Measurements from ENCODE around the gene METTL27.
"Not testable (repeated sequence)": the region's sequence is repeated elsewhere in the genome, so short reads cannot be mapped to it uniquely, and the experiment has no call there.

The METTL27 gene

DNA sequence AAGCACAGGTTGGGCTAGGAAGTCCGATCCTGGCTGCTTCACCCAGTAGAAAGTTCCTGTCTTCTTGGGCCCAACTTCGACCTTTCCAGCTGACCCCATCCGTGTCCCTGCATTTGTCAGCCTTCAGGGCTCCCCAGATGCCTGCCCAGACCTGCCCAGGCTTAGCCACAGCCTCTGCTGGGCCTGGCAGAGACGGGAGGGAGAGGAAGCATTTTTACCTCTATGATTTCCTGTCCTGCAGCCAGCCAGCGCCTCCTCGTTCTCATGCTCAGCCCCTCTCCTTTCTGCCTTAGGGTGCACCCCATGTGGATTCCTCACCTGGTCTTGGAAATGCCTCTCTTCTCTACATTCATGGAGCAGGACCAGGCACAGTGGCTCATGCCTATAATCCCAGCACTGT lies 3.7 kb downstream of the METTL27 start:
- DNase-seq (ENCODE audit: low read depth), result no peak

DNA sequence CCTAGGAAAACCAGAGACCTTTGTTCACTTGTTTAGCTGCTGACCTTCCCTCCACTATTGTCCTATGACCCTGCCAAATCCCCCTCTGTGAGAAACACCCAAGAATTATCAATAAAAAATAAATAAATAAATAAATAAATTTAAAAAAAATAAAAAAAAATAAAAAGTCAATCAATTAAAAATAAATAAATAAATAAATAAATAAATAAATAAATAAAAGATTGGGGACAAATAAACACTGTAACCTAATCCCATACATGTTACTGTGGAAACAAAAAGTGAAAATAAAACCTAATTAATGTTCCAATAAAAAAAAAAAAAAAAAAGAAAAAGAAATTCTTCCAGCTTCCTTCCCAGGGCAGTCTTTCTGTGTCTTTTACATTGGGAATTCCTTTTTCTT lies 5.1 kb downstream of the METTL27 start:
- DNase-seq (ENCODE audit: low read depth), result not testable (repeated sequence)

DNA sequence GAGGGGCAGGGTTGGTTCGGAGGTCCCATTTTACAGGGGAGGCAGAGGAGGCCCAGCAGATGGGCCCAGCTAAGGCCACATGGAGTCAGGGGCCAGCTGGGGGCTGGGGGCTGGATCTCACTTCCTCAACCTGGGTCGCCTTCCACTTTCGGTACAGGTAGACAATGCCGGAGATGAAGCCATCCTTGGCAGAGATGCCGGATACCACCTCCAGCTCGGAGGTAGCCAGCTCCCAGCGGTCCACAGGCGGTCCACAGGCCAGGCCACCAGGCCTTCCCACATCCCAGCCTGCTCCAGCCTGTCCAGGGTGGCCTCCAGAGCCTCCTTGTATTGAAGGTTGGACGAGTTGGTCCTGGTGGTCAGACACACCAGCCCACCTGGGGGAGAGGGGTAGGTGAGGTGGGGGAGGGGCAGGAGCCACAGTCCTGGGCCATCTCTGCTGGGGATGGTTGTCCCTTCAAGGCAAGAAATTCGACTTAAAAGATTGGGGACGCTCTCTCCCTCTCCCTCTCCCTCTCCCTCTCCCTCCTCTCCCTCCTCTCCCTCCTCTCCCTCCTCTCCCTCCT lies 7.6 kb downstream of the METTL27 start:
- no peak for DNase-seq (ENCODE audit: low read depth)

DNA sequence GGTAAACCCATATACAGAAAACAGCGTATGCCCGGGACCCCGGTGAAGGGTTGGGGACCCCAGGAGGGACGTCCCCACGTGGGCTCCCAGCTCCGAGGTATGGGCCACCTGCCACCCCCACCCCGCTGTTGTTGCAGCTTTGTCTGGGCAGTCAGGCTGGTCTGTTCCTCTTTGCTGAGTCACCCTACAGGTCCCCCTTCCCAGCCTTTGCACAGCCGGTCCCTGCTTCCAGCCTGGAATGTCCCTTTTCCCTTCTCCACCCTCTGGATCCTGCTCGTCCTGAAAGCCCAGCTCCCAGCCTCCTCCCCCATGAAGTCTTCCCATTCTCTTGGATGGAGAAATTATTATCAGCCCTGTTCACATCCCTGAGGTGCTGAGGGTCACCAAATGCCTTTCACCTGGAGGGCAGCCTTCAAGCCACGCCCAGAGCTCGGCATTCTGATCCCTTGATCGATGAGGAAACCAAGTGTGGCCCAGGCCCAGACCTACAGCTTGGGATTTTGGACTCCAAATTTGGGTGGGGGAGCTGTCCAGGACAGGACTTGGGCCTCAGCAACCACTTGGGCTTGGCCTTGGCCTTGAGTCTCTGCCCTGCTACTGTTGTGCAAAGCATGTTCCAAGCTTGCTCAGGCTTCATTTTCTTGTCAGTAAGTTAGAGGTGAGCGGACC lies 8.9 kb downstream of the METTL27 start:
- DNase-seq (ENCODE audit: low read depth), result no peak

DNA sequence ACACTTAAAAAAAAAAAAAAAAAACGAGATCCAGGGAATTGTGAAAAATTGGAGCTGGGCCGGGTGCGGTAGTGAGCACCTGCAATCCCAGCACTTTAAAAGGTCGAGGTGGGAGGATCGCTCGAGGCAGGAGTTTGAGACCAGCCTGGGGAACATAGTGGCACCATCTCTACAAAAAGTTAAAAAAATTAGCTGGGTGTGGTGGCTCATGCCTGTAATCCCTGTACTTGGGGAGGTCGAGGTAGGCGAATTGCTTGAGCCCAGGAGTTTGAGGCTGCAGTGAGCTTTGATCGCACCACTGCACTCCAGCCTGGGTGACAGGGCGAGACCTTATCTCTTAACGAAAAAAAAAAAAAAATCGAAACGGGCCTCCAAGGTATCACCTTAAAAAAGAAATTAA lies 9.5 kb downstream of the METTL27 start:
- DNase-seq (ENCODE audit: low read depth), result no peak

DNA sequence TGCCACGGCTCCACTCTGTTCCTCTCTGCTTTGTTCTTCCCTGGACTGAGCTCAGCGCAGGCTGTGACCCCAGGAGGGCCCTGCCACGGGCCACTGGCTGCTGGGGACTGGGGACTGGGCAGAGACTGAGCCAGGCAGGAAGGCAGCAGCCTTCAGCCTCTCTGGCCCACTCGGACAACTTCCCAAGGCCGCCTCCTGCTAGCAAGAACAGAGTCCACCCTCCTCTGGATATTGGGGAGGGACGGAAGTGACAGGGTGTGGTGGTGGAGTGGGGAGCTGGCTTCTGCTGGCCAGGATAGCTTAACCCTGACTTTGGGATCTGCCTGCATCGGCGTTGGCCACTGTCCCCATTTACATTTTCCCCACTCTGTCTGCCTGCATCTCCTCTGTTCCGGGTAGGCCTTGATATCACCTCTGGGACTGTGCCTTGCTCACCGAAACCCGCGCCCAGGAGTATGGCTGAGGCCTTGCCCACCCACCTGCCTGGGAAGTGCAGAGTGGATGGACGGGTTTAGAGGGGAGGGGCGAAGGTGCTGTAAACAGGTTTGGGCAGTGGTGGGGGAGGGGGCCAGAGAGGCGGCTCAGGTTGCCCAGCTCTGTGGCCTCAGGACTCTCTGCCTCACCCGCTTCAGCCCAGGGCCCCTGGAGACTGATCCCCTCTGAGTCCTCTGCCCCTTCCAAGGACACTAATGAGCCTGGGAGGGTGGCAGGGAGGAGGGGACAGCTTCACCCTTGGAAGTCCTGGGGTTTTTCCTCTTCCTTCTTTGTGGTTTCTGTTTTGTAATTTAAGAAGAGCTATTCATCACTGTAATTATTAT lies 10.3 kb downstream of the METTL27 start:
- DNase-seq (ENCODE audit: low read depth), result no peak

DNA sequence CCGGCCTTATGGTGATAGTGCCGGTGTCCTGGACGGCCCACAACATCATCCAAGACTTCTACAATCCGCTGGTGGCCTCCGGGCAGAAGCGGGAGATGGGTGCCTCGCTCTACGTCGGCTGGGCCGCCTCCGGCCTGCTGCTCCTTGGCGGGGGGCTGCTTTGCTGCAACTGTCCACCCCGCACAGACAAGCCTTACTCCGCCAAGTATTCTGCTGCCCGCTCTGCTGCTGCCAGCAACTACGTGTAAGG lies 10.8 kb downstream of the METTL27 start:
- DNase-seq (ENCODE audit: low read depth), result no peak

DNA sequence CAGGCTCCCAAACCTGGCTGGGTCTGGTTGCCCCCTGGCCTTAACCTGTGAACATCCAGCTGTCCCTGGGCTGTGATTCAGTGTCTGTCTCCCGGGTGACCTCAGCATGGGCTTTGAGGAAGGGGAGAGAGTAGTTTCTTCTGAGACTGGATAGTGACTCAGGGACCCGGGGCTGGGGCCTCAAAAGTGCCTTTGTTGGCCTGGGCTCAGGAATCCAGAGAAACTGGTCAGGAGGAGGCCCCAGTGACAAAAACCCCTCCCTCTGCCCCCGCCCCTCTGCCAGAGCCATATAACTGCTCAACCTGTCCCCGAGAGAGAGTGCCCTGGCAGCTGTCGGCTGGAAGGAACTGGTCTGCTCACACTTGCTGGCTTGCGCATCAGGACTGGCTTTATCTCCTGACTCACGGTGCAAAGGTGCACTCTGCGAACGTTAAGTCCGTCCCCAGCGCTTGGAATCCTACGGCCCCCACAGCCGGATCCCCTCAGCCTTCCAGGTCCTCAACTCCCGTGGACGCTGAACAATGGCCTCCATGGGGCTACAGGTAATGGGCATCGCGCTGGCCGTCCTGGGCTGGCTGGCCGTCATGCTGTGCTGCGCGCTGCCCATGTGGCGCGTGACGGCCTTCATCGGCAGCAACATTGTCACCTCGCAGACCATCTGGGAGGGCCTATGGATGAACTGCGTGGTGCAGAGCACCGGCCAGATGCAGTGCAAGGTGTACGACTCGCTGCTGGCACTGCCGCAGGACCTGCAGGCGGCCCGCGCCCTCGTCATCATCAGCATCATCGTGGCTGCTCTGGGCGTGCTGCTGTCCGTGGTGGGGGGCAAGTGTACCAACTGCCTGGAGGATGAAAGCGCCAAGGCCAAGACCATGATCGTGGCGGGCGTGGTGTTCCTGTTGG lies 11.4 kb downstream of the METTL27 start, which contains the start of gene CLDN4:
Gene CLDN4, plus strand, starts transcription at position 316 of the 903 bp plus-strand sequence. Its CDS starts 206 bp downstream, at position 522.
- no peak for DNase-seq (ENCODE audit: low read depth)

DNA sequence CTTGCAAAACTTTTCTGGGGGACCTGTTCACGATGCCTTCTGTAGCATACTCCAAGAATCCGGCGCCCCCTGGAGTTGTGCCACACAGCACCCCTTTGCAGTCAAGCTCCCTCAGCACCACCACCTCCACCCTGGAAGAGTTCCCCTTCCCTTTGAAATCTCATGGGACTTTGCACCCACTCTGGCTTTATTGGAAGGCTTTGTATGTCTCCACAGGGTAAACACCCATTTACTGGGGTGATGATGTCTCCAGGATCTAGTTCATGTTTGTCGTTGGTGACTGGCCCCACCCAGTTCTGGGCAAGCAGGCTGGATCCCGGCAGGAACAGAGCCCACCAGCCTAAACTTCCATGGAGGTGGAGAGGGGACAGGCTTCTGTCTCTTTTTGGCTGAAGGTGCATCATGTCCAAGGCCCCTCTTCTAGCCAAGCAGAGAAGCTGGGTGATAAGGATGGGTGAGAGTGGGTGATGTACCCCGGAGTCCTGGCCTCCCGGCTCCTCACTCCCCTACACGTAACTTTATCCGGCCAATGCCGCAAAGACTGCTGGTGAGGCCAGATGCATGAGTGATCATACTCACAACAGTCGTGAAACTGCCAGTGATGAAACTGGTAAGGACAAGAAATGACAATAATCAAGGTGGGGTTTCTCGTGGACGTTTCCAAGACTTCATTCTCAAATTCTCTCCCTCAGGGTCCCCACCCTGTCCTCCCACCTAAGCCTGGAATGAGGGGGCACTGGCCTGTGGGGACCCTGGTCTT lies 12.2 kb downstream of the METTL27 start:
- DNase-seq (ENCODE audit: low read depth), result no peak

DNA sequence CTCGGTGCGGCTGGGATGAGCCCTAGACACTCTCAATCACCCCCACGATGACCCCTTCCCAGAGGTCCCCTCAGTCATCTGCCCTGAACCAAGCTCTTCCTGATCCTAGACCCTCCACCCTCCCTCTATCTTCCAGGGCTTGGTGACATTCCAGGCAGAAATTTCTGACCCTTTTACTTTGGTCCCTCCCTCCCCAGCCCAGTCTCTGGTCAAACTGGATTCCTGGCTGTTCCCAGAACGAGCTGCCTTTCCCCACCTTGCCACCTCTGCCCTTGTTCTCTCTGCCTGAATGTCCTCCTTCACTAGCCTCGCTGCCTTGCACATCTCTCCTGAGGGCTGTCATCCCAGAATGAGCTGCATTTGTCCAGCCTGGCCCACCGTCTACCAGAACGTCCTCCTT lies 12.8 kb downstream of the METTL27 start:
- no peak for DNase-seq (ENCODE audit: low read depth)

DNA sequence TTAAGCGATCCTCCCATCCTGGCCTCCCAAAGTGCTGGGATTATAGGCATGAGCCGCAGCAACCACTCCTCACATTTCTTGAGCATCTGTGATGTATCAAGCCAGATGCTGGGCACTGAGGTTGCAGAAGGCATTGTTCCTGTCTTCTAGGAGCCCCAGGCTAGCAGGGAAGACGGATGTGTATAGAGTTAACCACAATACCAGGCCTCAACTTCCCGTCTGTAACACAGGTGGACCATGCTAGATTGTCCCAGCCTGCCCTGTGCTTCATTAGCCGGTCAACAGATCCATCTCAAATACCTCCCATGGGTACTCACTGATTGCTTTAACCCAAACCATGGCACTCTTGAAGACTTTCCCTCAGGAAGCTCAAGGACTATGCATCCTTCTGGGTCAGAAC lies 13.3 kb downstream of the METTL27 start:
- DNase-seq (ENCODE audit: low read depth), result no peak

DNA sequence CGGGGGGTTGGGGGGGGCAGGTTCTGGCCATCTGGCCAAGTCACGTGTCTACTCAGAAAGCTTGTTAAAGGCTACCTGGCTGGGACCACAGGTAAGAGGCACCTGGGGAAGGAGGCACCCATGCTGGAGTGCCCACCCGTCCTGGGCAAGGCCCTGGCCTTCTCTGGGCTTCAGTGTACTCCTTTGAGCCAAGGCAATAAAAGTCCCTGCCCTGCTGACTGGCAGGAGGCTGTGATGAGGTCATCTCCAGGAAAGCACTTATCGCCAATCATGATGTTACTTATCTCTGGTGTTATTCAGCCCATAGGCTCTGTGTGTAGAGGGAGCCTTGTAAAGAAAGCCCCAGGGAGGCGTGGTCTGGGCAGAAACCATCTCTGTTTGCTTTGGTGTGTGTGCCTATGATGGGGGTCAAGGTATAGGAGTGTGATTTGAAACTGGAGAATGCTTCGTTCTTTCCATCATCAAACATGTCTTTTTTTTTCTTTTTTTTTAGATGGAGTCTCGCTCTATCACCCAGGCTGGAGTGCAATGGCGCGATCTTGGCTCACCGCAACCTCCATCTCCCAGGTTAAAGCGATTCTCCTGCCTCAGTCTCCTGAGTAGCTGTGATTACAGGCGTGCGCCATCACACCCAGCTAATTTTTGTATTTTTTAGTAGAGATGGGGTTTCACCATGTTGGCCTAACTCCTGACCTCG lies 14.1 kb downstream of the METTL27 start:
- peak; percentile 79 for DNase-seq (ENCODE audit: low read depth)

DNA sequence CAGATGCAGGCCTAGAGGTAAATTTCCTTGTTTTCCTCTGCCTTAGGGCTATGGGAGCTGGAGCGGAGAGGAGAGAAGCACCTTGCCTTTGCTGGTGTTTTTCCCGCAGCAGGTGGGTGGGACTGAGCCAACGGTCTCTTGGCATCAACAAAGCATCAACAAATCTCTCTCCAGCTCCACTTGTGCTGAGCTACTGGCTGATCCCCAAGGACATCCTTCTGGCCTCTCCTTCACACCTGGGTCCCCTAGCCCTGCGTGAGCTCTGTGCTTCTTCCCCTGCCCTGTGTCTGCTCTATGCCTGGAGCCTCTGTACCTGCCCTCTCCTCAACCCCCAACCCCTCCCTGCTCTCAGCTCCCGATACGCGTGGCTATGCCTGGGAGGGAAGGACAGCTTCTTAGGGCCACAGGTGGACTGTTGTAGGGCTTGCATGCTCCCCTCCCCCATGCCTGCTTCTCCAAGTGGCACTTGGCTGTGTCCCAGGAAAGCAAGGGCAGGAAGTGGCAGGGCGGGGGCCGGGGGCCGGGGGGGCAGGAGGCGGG lies 14.7 kb downstream of the METTL27 start:
- DNase-seq (ENCODE audit: low read depth), result no peak

DNA sequence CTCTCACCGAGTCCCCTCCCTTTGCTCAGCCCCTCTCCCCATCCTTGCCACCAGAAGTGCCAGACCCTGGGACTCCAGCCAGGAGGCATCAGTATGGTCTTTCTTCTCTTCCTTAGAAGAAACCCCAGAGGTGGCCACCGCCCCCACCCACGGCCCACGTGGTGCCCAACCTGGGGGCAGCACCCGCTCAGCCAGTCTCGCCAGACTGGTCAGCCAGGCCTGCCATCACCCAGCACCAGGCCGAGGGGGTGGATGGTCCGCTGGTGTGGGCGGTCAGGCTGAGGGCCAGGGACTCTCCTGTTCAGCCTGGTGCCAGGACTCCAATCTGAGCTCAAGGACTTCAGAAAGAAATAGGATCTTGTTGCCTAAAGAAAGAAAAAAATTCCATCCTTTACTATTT lies 17.3 kb downstream of the METTL27 start:
- DNase-seq (ENCODE audit: low read depth), result no peak

DNA sequence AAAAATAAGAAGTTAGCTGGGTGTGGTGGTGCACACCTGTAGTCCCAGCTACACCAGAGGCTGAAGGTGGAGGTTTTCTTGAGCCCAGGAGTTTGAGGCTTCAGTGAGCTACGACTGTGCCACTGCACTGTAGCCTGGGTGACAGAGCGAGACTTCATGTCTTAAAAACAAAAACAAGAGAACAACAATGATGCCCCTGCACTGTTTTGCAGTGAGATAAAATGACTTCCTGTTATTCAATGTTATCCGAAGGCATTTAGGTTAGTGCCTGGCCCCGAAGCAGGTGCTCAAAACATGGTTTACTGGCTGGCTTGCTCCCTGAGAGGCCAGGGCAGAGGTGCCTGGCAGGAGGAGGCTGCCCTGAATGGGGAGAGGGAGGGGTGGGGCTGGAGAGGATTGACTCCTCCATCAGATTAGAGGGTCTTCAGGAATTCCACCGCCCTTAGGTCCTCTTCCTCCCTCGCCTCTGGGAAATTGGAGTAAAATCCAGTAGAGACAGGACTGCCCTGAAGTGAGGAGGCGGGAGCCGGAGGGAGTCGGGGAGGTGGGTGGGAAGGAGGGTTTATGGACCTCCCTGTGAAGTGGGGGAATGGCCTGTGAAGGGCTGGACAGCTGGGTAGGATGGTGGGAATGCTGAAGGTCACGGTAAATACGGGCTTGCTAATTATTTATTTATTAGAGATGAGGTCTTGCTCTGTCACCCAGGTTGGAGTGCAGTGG lies 18.3 kb downstream of the METTL27 start:
- no peak for DNase-seq (ENCODE audit: low read depth)

DNA sequence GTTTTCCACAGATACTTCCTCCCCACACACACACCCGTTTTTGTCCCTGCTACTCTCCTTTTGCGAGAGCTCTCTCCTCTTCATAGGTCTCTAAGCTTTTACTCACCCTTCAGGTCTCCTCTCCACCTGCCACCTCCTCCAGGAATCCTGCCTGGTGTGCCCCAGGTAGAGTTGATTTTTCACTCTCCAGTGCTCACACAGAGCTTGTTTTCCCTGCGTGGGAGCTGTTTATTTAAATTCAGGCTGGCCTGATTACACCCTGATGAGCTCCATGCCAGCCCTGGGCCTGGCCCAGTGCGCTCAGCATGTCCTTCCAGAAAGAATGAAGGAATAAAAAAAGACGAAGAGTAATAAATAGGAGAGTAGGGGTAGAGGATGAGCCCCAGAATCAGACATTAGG lies 19.1 kb downstream of the METTL27 start:
- DNase-seq (ENCODE audit: low read depth), result no peak

DNA sequence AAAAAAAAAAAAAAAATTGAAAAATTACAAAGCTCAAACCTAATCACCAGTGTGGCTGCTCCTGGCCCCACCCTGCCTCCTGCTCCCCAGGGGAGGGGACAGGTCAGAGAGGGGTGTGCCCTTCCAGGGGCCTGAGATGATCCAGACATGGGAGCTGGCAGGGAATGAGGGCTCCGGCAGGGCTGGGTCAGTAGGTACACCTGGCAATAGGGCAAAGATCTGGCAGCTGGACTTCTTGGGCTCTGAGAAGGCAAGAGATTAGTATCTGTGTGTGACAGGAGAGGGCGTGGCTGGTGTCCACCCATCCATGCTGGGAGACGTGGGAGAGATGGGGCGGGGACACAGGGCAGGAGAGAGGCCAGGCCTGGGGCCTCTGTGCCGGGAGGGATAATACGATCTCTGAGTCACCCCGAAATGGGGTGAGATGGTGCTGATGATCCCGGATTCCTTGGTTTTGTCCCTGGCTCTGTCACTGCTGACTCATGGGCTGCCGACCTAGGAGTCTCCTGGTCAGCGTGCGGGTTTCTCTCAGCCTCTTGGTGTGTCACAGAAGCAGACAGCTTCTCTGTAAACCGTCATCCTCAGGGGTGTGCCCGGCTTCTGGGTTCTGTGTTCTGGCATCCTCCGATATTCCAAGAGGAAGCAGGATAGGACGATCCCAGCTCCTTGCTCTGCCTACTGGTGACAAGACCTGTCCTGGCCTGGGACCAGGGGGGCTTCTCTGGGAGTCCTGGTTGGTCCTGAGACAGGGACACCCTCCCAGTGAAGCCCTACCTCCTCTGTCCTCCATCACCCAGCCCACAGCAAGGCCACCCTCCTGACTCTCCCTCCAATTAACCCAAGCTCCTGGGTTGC lies 19.8 kb downstream of the METTL27 start:
- DNase-seq (ENCODE audit: low read depth), result peak; percentile 89

DNA sequence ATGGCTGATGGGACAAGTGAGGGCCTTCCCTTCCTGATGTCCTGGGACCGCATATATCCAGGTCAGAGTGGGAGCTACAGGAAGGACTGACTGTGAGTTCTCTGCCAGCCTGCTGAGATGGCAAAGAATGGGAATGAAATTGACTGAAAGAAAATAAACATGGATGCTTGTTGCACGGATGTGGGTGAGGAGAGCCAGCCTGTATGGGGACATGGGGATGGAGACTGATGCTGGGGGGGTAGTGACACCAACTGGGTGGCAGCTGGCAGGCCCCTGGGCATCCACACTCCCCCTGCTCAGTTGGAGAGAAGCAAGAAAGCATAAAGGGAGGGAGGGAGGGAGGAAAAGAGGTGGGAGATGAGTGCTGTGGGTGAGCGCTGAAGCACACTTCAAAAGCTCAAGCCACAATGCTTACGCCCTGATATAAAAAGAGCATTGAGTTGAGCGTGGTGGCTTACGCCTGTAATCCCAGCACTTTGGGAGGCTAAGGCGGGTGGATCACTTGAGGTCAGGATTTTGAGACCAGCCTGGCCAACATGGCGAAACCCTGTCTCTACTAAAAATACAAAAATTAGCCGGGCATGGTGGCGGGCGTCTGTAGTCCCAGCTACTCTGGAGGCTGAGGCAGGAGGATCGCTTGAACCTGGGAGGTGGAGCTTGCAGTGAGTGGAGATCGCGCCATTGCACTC lies 20.6 kb downstream of the METTL27 start:
- DNase-seq (ENCODE audit: low read depth), result not testable (repeated sequence)

DNA sequence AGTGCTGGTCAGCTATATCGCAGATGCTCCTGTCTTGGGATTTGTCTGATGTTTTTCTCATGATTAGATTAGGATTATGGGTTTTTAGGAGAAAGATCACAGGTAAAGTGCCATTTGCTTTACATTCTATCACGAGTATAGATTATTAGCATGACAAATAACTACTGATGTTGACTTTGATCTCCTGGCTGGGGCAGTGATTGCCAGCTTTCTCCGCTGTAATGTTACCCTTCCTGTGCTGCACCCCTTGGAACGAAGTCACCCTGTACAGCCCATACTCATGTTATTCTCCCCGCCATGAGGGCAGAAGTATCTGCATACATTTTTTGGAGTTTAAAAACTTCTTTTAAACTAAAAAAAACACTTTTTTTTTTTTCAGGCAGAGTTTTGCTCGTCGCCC lies 22.3 kb downstream of the METTL27 start:
- no peak for DNase-seq (ENCODE audit: low read depth)
